WTC11 (cell line): ENCODE results near the gene PTPRO. TPM values are rescaled to one million over a fixed set of nuclear protein-coding genes. Genes with fewer than 3 reads are reported as not detected.

Source experiments
- ATAC-seq: fragments of 200-7000 bp; cut with Tn5 transposase; 2 replicates; pipeline ENCODE4 v1.10.0; 2021; ENCODE audit warnings: mild to moderate bottlenecking, moderate library complexity
- CTCF ChIA-PET: fragments of 300-600 bp; sonication (Branson Sonifier 250); formaldehyde crosslinking; loops from one replicate; lab custom pipeline; 2021; ENCODE audit warnings: antibody characterized with exemption; lab: Charles Lee
- POLR2A ChIA-PET: fragments of 350-600 bp; sonication (Branson Sonifier 250); formaldehyde crosslinking; loops from one replicate; lab custom pipeline; 2021; ENCODE audit warnings: antibody characterized with exemption; lab: Charles Lee
- DNase-seq: peaks from one replicate; pipeline ENCODE4 v3.0.0; 2021; ENCODE audit warnings: low spot score
- H3K27ac Mint-ChIP-seq: 2 replicates; pipeline ENCODE4 v1.8.0; 2021; ENCODE audit warnings: mixed read lengths
- H3K27me3 Mint-ChIP-seq: 2 replicates; pipeline ENCODE4 v1.8.0; 2021; ENCODE audit warnings: low read depth, mild to moderate bottlenecking, moderate library complexity, mixed read lengths
- H3K36me3 Mint-ChIP-seq: 2 replicates; pipeline ENCODE4 v1.8.0; 2021; ENCODE audit warnings: mixed read lengths
- H3K4me1 Mint-ChIP-seq: 2 replicates; pipeline ENCODE4 v1.8.0; 2022; ENCODE audit warnings: mixed read lengths
- H3K4me3 Mint-ChIP-seq: 2 replicates; pipeline ENCODE4 v1.8.0; 2021; ENCODE audit warnings: mild to moderate bottlenecking, moderate library complexity, mixed read lengths
- H3K9me3 Mint-ChIP-seq: 2 replicates; pipeline ENCODE4 v1.8.0; 2021; ENCODE audit warnings: mixed read lengths
- EMX1 ChIP-seq: fragments of 250-450 bp; sonication (Bioruptor Pico); IDR thresholded peaks from 2 replicates; pipeline ENCODE4 v1.8.0; 2021; ENCODE audit warnings: mild to moderate bottlenecking
- FOXP1 ChIP-seq: sonication (generic); formaldehyde crosslinking; IDR thresholded peaks from 2 replicates; pipeline ENCODE4 v1.8.0; 2022; ENCODE audit warnings: missing genetic modification reagents, mild to moderate bottlenecking, moderate library complexity, borderline replicate concordance
- IRF2 ChIP-seq: sonication (generic); formaldehyde crosslinking; IDR thresholded peaks from 2 replicates; pipeline ENCODE4 v1.8.0; 2022; ENCODE audit warnings: low read depth, missing genetic modification reagents, borderline replicate concordance
- SP1 ChIP-seq: sonication (generic); formaldehyde crosslinking; conservative IDR thresholded peaks from 2 replicates; pipeline ENCODE4 v1.8.1; 2022; ENCODE audit warnings: missing genetic modification reagents
- TEAD1 ChIP-seq: sonication (generic); formaldehyde crosslinking; IDR thresholded peaks from 2 replicates; pipeline ENCODE4 v1.8.0; 2022; ENCODE audit warnings: mild to moderate bottlenecking, missing genetic modification reagents
- ZBTB21 ChIP-seq: sonication (generic); formaldehyde crosslinking; IDR thresholded peaks from 2 replicates; pipeline ENCODE4 v1.8.1; 2023; ENCODE audit warnings: mild to moderate bottlenecking, missing genetic modification reagents, borderline replicate concordance
- ZMAT4 ChIP-seq: fragments of 250-450 bp; sonication (Bioruptor Pico); IDR thresholded peaks from 2 replicates; pipeline ENCODE4 v1.9.0; 2021; ENCODE audit warnings: mild to moderate bottlenecking
- ZNF121 ChIP-seq: sonication (generic); formaldehyde crosslinking; IDR thresholded peaks from 2 replicates; pipeline ENCODE4 v1.8.0; 2023; ENCODE audit warnings: missing genetic modification reagents
- ZNF396 ChIP-seq: fragments of 250-450 bp; sonication (Bioruptor Pico); IDR thresholded peaks from 2 replicates; pipeline ENCODE4 v1.8.0; 2021; ENCODE audit warnings: mild to moderate bottlenecking, moderate library complexity, borderline replicate concordance
- ZNF425 ChIP-seq: fragments of 250-450 bp; sonication (Bioruptor Pico); conservative IDR thresholded peaks from 2 replicates; pipeline ENCODE4 v1.9.0; 2021; ENCODE audit warnings: mild to moderate bottlenecking
- ZNF512 ChIP-seq: sonication (generic); formaldehyde crosslinking; IDR thresholded peaks from 2 replicates; pipeline ENCODE4 v1.8.1; 2022; ENCODE audit warnings: missing genetic modification reagents, borderline replicate concordance
- ZNF671 ChIP-seq: fragments of 250-450 bp; sonication (Bioruptor Pico); IDR thresholded peaks from 2 replicates; pipeline ENCODE4 v1.8.0; 2021; ENCODE audit warnings: mild to moderate bottlenecking
- total RNA-seq: library from RNA; stranded (reverse); gene quantifications from 3 replicates; pipeline ENCODE4 v1.2.3, GENCODE V29; 2021
- TF ChIP-seq, protein P1 (sequence below): sonication (generic); formaldehyde crosslinking; IDR thresholded peaks from 2 replicates; pipeline ENCODE4 v1.8.1; 2023; ENCODE audit warnings: mild to moderate bottlenecking, missing genetic modification reagents
- TF ChIP-seq, protein P2 (sequence below): sonication (generic); formaldehyde crosslinking; conservative IDR thresholded peaks from 2 replicates; pipeline ENCODE4 v1.8.1; 2023; ENCODE audit warnings: mild to moderate bottlenecking, low read depth, missing genetic modification reagents, moderate library complexity
- TF ChIP-seq, protein P3 (sequence below): sonication (generic); formaldehyde crosslinking; IDR thresholded peaks from 2 replicates; pipeline ENCODE4 v1.8.0; 2022; ENCODE audit warnings: mild to moderate bottlenecking, missing genetic modification reagents
- TF ChIP-seq, protein P4 (sequence below): sonication (generic); formaldehyde crosslinking; IDR thresholded peaks from 2 replicates; pipeline ENCODE4 v1.8.0; 2023; ENCODE audit warnings: missing genetic modification reagents, mild to moderate bottlenecking, borderline replicate concordance

The PTPRO gene
- total RNA-seq, 1 experiment from 2014 or later, result 1.1 TPM

GRCh38 chr12:15550793-15551192 lies 228.5 kb downstream of the PTPRO start (continued):
- TF ChIP-seq ZNF425 (no peak), IRF2 (CRISPR knock-in tag) (no peak), TEAD1 (no peak), SP1 (CRISPR knock-in tag) (no peak), ZMAT4 (CRISPR knock-in tag) (no peak), FOXP1 (CRISPR knock-in tag) (no peak), ZNF512 (CRISPR knock-in tag) (no peak)
- TF ChIP-seq, protein P1, sequence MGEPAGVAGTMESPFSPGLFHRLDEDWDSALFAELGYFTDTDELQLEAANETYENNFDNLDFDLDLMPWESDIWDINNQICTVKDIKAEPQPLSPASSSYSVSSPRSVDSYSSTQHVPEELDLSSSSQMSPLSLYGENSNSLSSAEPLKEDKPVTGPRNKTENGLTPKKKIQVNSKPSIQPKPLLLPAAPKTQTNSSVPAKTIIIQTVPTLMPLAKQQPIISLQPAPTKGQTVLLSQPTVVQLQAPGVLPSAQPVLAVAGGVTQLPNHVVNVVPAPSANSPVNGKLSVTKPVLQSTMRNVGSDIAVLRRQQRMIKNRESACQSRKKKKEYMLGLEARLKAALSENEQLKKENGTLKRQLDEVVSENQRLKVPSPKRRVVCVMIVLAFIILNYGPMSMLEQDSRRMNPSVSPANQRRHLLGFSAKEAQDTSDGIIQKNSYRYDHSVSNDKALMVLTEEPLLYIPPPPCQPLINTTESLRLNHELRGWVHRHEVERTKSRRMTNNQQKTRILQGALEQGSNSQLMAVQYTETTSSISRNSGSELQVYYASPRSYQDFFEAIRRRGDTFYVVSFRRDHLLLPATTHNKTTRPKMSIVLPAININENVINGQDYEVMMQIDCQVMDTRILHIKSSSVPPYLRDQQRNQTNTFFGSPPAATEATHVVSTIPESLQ (CRISPR knock-in tag), result no peak
- TF ChIP-seq, protein P2, sequence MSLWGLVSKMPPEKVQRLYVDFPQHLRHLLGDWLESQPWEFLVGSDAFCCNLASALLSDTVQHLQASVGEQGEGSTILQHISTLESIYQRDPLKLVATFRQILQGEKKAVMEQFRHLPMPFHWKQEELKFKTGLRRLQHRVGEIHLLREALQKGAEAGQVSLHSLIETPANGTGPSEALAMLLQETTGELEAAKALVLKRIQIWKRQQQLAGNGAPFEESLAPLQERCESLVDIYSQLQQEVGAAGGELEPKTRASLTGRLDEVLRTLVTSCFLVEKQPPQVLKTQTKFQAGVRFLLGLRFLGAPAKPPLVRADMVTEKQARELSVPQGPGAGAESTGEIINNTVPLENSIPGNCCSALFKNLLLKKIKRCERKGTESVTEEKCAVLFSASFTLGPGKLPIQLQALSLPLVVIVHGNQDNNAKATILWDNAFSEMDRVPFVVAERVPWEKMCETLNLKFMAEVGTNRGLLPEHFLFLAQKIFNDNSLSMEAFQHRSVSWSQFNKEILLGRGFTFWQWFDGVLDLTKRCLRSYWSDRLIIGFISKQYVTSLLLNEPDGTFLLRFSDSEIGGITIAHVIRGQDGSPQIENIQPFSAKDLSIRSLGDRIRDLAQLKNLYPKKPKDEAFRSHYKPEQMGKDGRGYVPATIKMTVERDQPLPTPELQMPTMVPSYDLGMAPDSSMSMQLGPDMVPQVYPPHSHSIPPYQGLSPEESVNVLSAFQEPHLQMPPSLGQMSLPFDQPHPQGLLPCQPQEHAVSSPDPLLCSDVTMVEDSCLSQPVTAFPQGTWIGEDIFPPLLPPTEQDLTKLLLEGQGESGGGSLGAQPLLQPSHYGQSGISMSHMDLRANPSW (CRISPR knock-in tag), result no peak

DNA sequence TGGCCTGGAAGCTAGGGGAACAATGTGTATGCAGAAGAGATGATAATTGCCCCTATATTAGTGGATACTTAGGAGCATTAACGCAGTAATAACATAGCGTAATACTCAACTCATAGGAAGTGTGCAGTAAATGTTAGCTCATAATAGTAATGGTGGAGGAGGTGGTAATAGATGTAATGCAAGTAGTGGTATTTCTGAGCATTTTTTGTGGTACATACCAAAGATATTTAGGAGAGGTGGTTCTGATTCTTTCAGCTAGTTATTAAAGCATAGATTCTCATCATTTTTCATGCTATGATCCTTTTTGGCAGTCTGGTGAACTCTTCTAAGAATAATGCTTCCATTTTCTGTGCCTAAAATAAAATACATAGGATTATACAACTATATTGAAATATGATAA lies 233.1 kb downstream of the PTPRO start:
- Mint-ChIP-seq H3K4me1 (no peaks in the 10 kb centered on the region), H3K4me3 (no peak overlapping the region), H3K36me3 (no peaks in the 10 kb centered on the region), H3K9me3 (no peaks in the 10 kb centered on the region)
- POLR2A ChIA-PET, result no interaction called here
- no peak for ATAC-seq
- CTCF ChIA-PET, result interaction anchor here (0.6 to 1.8 kb wide), 4 partner anchors 23 to 303 kb away, joined by 3 to 5 read pairs (median 4); no protein-coding TSS in a partner anchor
- TF ChIP-seq, protein P3, sequence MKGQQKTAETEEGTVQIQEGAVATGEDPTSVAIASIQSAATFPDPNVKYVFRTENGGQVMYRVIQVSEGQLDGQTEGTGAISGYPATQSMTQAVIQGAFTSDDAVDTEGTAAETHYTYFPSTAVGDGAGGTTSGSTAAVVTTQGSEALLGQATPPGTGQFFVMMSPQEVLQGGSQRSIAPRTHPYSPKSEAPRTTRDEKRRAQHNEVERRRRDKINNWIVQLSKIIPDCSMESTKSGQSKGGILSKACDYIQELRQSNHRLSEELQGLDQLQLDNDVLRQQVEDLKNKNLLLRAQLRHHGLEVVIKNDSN, result no peak
- TF ChIP-seq, protein P4, sequence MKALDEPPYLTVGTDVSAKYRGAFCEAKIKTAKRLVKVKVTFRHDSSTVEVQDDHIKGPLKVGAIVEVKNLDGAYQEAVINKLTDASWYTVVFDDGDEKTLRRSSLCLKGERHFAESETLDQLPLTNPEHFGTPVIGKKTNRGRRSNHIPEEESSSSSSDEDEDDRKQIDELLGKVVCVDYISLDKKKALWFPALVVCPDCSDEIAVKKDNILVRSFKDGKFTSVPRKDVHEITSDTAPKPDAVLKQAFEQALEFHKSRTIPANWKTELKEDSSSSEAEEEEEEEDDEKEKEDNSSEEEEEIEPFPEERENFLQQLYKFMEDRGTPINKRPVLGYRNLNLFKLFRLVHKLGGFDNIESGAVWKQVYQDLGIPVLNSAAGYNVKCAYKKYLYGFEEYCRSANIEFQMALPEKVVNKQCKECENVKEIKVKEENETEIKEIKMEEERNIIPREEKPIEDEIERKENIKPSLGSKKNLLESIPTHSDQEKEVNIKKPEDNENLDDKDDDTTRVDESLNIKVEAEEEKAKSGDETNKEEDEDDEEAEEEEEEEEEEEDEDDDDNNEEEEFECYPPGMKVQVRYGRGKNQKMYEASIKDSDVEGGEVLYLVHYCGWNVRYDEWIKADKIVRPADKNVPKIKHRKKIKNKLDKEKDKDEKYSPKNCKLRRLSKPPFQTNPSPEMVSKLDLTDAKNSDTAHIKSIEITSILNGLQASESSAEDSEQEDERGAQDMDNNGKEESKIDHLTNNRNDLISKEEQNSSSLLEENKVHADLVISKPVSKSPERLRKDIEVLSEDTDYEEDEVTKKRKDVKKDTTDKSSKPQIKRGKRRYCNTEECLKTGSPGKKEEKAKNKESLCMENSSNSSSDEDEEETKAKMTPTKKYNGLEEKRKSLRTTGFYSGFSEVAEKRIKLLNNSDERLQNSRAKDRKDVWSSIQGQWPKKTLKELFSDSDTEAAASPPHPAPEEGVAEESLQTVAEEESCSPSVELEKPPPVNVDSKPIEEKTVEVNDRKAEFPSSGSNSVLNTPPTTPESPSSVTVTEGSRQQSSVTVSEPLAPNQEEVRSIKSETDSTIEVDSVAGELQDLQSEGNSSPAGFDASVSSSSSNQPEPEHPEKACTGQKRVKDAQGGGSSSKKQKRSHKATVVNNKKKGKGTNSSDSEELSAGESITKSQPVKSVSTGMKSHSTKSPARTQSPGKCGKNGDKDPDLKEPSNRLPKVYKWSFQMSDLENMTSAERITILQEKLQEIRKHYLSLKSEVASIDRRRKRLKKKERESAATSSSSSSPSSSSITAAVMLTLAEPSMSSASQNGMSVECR (CRISPR knock-in tag), result no peak
- TF ChIP-seq ZNF121 (CRISPR knock-in tag), result no peak
- TF ChIP-seq ZBTB21, result no peak
- TF ChIP-seq ZNF671 (CRISPR knock-in tag), result no peak
- TF ChIP-seq ZNF396 (CRISPR knock-in tag), result no peak
- TF ChIP-seq EMX1 (CRISPR knock-in tag), result no peak
- TF ChIP-seq, all 79 proteins: peak for 0
- H3K27ac Mint-ChIP-seq, result no peak overlapping the region
- no peak for DNase-seq
- H3K27me3 Mint-ChIP-seq, result no peaks in the 10 kb centered on the region
